ENCODE results near the gene WDR76. TPM values are rescaled to one million over a fixed set of nuclear protein-coding genes. Genes with fewer than 3 reads are reported as not detected.

The WDR76 gene
- total and polyA plus RNA-seq, 7 experiments from 2014 or later: 6.6 to 62.1 (median 9.3) TPM

DNA sequence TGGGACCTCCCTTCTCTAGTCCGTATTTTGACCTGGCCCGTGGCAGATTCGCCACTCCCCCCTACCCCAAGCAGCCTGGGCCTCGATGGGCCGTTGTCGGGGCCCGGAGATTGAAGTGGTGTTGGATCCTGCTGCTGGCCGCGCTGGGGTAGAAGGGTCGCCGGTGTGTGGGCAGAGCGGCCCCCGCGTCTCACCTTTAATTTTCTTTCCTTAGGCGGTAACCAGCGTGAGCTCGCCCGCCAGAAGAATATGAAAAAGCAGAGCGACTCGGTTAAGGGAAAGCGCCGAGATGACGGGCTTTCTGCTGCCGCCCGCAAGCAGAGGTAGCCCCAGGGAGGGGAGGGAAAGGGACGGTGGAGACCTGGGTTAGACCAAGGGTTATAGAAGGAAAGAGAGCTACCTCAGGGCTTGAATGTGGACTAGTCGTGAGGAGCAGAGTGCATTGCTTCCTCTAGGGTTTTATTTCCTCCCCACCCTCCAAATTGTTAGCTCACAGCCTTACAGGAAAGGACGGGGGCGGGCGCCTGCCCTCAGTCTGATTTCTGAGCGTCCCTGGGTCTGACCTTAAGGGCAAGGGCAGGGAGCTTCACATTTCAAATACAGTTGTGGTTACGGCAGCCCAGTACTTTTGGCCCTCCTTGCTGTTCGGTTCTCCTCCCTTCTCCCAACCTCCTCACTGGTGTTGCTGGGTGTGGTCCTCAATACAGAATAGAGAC lies 33.9 kb upstream of the WDR76 start:
- Mint-ChIP-seq H3K27me3 (peaks cover 0 to 2% (median 0%) of the 10 kb centered on the region in 5 donors), H3K4me1 (peaks cover 33 to 54% (median 48%) of the 10 kb centered on the region in 7 donors), H3K27ac (peak overlapping the region; percentile 91 to 99 (median 98)), H3K4me3 (peak overlapping the region; percentile 93 to 98 (median 96)), H3K9me3 (no peaks in the 10 kb centered on the region), H3K36me3 (peaks cover 9 to 35% (median 29%) of the 10 kb centered on the region in 5 donors)
- DNase-seq: peak in 6 of 9 donors; percentile 17 to 48 (median 20)
- ChIA-PET CTCF (interaction anchor here (0.6 to 2.0 kb wide), 4 partner anchors 10 to 712 kb away, joined by 4 to 5 read pairs (median 5); partner anchors contain the start of gene ELL3), POLR2A (interaction anchor here (0.6 to 5.6 kb wide), 14 partner anchors 10 to 1407 kb away, joined by 3 to 42 read pairs (median 4); partner anchors contain the start of genes ELL3, MFAP1 and PDIA3)
- intact Hi-C loops (cut with micrococcal nuclease): loop anchor here (1.0 to 10.0 kb wide), 7 partner anchors 7 to 1298 kb away; partner anchors contain the start of genes HYPK (in 2 of the 2), MFAP1 (in 2 of the 2), PDIA3 (in 2 of the 2) and SERINC4 (in 2 of the 2)
- peak overlapping the region; percentile 98 for H3K4me3 ChIP-seq (ENCODE audit: low read length)
- no peak for ATAC-seq
- peaks cover 9 to 50% (median 16%) of the 10 kb centered on the region in 3 experiments for H3K36me3 ChIP-seq (ENCODE audit: control insufficient read depth in 2 of 3, insufficient read depth in 3 of 3, low read length in 3 of 3)
- H3K27ac ChIP-seq (ENCODE audit: low read depth, low read length): peak overlapping the region; percentile 100
- peaks cover 9 to 22% of the 10 kb centered on the region in 2 donors for H3K4me1 ChIP-seq (ENCODE audit: control insufficient read depth in 2 of 2, insufficient read depth in 2 of 2, low read length in 2 of 2)
- no peaks in the 10 kb centered on the region for H3K27me3 ChIP-seq (ENCODE audit: control insufficient read depth in 2 of 2, insufficient read depth in 2 of 2, low read length in 2 of 2)
- H3K9me3 ChIP-seq (ENCODE audit: control insufficient read depth in 2 of 3, low read length in 3 of 3): no peaks in the 10 kb centered on the region

DNA sequence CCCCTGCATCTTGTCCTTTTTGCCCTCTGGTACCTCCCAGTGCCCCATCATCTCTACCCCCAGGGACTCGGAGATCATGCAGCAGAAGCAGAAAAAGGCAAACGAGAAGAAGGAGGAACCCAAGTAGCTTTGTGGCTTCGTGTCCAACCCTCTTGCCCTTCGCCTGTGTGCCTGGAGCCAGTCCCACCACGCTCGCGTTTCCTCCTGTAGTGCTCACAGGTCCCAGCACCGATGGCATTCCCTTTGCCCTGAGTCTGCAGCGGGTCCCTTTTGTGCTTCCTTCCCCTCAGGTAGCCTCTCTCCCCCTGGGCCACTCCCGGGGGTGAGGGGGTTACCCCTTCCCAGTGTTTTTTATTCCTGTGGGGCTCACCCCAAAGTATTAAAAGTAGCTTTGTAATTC lies 33.2 kb upstream of the WDR76 start:
- H3K4me3 Mint-ChIP-seq: peak overlapping the region; percentile 93 to 98 (median 96)
- H3K27ac ChIP-seq (ENCODE audit: low read depth, low read length): peak overlapping the region; percentile 100
- ChIA-PET POLR2A (interaction anchor here (0.9 to 5.6 kb wide), 13 partner anchors 10 to 1407 kb away, joined by 3 to 42 read pairs (median 4); partner anchors contain the start of genes ELL3, MFAP1 and PDIA3), CTCF (interaction anchor here (0.6 to 2.0 kb wide), 5 partner anchors 11 to 711 kb away, joined by 3 to 5 read pairs (median 5); partner anchors contain the start of gene ELL3)
- H3K4me3 ChIP-seq (ENCODE audit: low read length): peak overlapping the region; percentile 98
- intact Hi-C loops (cut with micrococcal nuclease): loop anchor here in 1 of 2 donors (2.0 to 10.0 kb wide), 3 partner anchors 46 to 1299 kb away; partner anchors contain the start of genes GOLM2, PDIA3, SNAP23 and ZNF106
- peaks cover 0 to 2% (median 0%) of the 10 kb centered on the region in 5 donors for H3K27me3 Mint-ChIP-seq
- DNase-seq: no peak
- no peaks in the 10 kb centered on the region for H3K9me3 ChIP-seq (ENCODE audit: control insufficient read depth in 2 of 3, low read length in 3 of 3)
- ATAC-seq: no peak
- no peaks in the 10 kb centered on the region for H3K27me3 ChIP-seq (ENCODE audit: control insufficient read depth in 2 of 2, insufficient read depth in 2 of 2, low read length in 2 of 2)
- H3K36me3 Mint-ChIP-seq: peaks cover 9 to 39% (median 35%) of the 10 kb centered on the region in 5 donors
- peak overlapping the region; percentile 91 to 99 (median 98) for H3K27ac Mint-ChIP-seq
- H3K36me3 ChIP-seq (ENCODE audit: control insufficient read depth in 2 of 3, insufficient read depth in 3 of 3, low read length in 3 of 3): peaks cover 9 to 56% (median 16%) of the 10 kb centered on the region in 3 experiments
- H3K9me3 Mint-ChIP-seq: no peaks in the 10 kb centered on the region
- peaks cover 9 to 22% of the 10 kb centered on the region in 2 donors for H3K4me1 ChIP-seq (ENCODE audit: control insufficient read depth in 2 of 2, insufficient read depth in 2 of 2, low read length in 2 of 2)
- peaks cover 37 to 61% (median 54%) of the 10 kb centered on the region in 7 donors for H3K4me1 Mint-ChIP-seq

DNA sequence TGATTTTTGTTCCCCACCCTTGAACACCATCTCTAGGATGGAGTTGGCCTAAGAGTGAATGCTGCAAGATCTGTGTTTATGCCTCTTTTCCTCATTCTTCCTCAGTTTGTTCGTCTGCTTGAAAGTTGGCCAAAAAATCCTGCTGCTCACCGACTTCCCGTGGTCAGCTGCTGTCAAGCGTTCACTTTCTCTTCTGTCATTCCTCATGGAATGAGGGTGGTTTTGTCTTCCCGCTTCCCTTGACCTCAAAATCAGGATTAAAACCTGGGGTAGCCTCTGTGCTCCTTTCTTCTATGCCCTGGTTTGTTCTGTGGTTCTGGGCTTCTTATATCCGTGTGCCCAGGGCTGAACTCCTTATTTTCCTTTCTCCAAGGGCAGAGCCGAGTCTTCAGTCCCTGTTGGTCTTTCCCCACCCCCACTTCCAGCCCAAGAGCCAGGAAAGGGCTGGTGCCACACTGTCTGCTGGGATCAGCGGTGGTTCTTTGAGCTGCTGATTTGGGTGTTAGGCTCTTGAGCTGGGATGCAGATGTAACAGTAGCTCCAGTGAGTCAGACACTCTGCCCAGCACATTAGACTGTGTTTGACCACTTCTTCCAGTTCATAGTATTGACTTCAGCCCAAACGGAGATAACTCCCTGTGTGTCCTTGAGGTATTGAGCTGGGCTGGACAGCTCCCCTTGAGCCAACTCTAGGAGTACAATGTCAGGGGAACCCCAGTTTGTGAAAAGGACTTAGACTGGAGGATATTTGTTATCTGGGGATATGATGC lies 32.3 kb upstream of the WDR76 start:
- H3K36me3 Mint-ChIP-seq: peaks cover 13 to 46% (median 40%) of the 10 kb centered on the region in 5 donors
- peaks cover 41 to 67% (median 59%) of the 10 kb centered on the region in 7 donors for H3K4me1 Mint-ChIP-seq
- H3K27ac Mint-ChIP-seq: peak overlapping the region; percentile 82 to 99 (median 97)
- DNase-seq (no peak), ATAC-seq (no peak)
- POLR2A ChIA-PET: interaction anchor here (0.6 to 5.6 kb wide), 6 partner anchors 10 to 48 kb away, joined by 3 to 42 read pairs (median 8); partner anchors contain the start of genes ELL3, MFAP1 and PDIA3
- Histone ChIP-seq H3K36me3 (ENCODE audit: control insufficient read depth in 2 of 3, insufficient read depth in 3 of 3, low read length in 3 of 3) (peaks cover 9 to 64% (median 16%) of the 10 kb centered on the region in 3 experiments), H3K9me3 (ENCODE audit: control insufficient read depth in 2 of 3, low read length in 3 of 3) (no peaks in the 10 kb centered on the region), H3K4me3 (ENCODE audit: low read length) (no peak overlapping the region), H3K27ac (ENCODE audit: low read depth, low read length) (peak overlapping the region; percentile 100), H3K4me1 (ENCODE audit: control insufficient read depth in 2 of 2, insufficient read depth in 2 of 2, low read length in 2 of 2) (peaks cover 9 to 23% of the 10 kb centered on the region in 2 donors), H3K27me3 (ENCODE audit: control insufficient read depth in 2 of 2, insufficient read depth in 2 of 2, low read length in 2 of 2) (no peaks in the 10 kb centered on the region)
- H3K4me3 Mint-ChIP-seq: peak overlapping the region; percentile 67 to 98 (median 96)
- H3K27me3 Mint-ChIP-seq: peaks cover 0 to 2% (median 0%) of the 10 kb centered on the region in 5 donors
- intact Hi-C loops (cut with micrococcal nuclease): loop anchor here in 1 of 2 donors (5.0 to 10.0 kb wide), 2 partner anchors 47 to 1300 kb away; partner anchors contain the start of genes PDIA3, SNAP23 and ZNF106
- H3K9me3 Mint-ChIP-seq: no peaks in the 10 kb centered on the region
- CTCF ChIA-PET: interaction anchor here (1.1 to 2.0 kb wide), 2 partner anchors 17 to 18 kb away, joined by 3 to 5 read pairs; partner anchors contain the start of gene ELL3

DNA sequence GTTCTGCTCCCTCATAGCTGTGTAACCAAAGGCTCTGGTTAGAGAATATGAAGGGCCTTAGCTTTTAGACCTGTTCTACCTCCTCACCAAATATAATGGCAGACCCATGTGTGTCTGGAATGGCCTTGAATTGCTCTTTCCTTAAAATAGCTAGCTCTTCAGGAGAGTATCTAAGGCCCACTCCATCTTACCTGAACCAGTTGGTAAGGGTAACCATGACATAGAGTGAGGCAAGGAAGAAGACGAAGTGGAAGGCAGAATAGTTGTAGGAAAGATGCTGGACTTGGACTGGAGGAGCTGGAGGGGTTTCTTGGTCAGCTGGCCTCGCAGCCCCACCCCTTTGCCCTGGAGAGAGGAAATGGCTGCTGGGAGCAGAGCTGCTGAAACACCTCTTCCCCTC lies 31.6 kb upstream of the WDR76 start:
- Mint-ChIP-seq H3K4me3 (peak overlapping the region in 6 of 10 donors; percentile 17 to 98 (median 71)), H3K9me3 (no peaks in the 10 kb centered on the region), H3K27me3 (peaks cover 0 to 2% (median 0%) of the 10 kb centered on the region in 5 donors), H3K36me3 (peaks cover 14 to 53% (median 43%) of the 10 kb centered on the region in 5 donors), H3K4me1 (peaks cover 43 to 74% (median 67%) of the 10 kb centered on the region in 7 donors), H3K27ac (peak overlapping the region in 7 of 9 donors; percentile 52 to 98 (median 79))
- Histone ChIP-seq H3K27ac (ENCODE audit: low read depth, low read length) (peak overlapping the region; percentile 100), H3K36me3 (ENCODE audit: control insufficient read depth in 2 of 3, insufficient read depth in 3 of 3, low read length in 3 of 3) (peaks cover 9 to 64% (median 16%) of the 10 kb centered on the region in 3 experiments), H3K4me1 (ENCODE audit: control insufficient read depth in 2 of 2, insufficient read depth in 2 of 2, low read length in 2 of 2) (peaks cover 14 to 30% of the 10 kb centered on the region in 2 donors), H3K4me3 (ENCODE audit: low read length) (no peak overlapping the region), H3K9me3 (ENCODE audit: control insufficient read depth in 2 of 3, low read length in 3 of 3) (no peaks in the 10 kb centered on the region), H3K27me3 (ENCODE audit: control insufficient read depth in 2 of 2, insufficient read depth in 2 of 2, low read length in 2 of 2) (no peaks in the 10 kb centered on the region)
- ATAC-seq (no peak), DNase-seq (no peak)
- ChIA-PET CTCF (interaction anchor here (2.0 kb wide), 1 partner anchor 19 kb away, joined by 5 read pairs; the partner anchor contains the start of gene ELL3), POLR2A (interaction anchor here (0.7 to 5.6 kb wide), 6 partner anchors 9 to 49 kb away, joined by 3 to 42 read pairs (median 8); partner anchors contain the start of genes ELL3, MFAP1 and PDIA3)
- intact Hi-C loops (cut with micrococcal nuclease): loop anchor here in 1 of 2 donors (10.0 kb wide), 1 partner anchor 1300 kb away; the partner anchor contains the start of genes SNAP23 and ZNF106

DNA sequence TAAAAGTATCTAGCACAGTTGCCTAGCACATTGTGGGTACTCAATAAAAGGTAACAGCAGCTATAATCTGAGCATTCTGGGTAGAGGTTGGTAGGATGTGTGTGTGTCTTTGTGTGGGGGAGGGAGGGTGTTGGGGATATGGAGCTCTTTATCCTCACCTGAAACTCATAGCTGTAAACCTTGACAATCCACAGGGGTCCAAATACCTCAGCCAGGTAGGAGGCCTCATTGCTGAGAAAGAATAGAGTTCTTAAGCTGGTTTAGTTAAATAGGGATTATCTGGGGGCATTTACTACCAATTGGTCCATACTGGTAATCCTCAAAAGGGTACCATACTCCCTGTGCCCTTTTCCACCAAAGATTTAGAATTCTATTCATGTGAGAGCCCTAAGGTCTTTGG lies 30.8 kb upstream of the WDR76 start:
- peaks cover 9 to 67% (median 16%) of the 10 kb centered on the region in 3 experiments for H3K36me3 ChIP-seq (ENCODE audit: control insufficient read depth in 2 of 3, insufficient read depth in 3 of 3, low read length in 3 of 3)
- ChIA-PET POLR2A (interaction anchor here (0.6 to 5.6 kb wide), 6 partner anchors 8 to 46 kb away, joined by 3 to 42 read pairs (median 8); partner anchors contain the start of genes ELL3 and MFAP1), CTCF (no interaction called here)
- peak overlapping the region in 3 of 10 donors; percentile 16 to 49 (median 39) for H3K4me3 Mint-ChIP-seq
- H3K9me3 Mint-ChIP-seq: no peaks in the 10 kb centered on the region
- H3K4me1 ChIP-seq (ENCODE audit: control insufficient read depth in 2 of 2, insufficient read depth in 2 of 2, low read length in 2 of 2): peaks cover 18 to 31% of the 10 kb centered on the region in 2 donors
- intact Hi-C loops (cut with micrococcal nuclease): loop anchor here in 1 of 2 donors (10.0 kb wide), 1 partner anchor 1301 kb away; the partner anchor contains the start of genes SNAP23 and ZNF106
- H3K27me3 Mint-ChIP-seq: peaks cover 0 to 2% (median 0%) of the 10 kb centered on the region in 5 donors
- ATAC-seq (no peak), DNase-seq (no peak)
- peak overlapping the region; percentile 100 for H3K27ac ChIP-seq (ENCODE audit: low read depth, low read length)
- H3K27me3 ChIP-seq (ENCODE audit: control insufficient read depth in 2 of 2, insufficient read depth in 2 of 2, low read length in 2 of 2): no peaks in the 10 kb centered on the region
- H3K9me3 ChIP-seq (ENCODE audit: control insufficient read depth in 2 of 3, low read length in 3 of 3): no peaks in the 10 kb centered on the region
- H3K36me3 Mint-ChIP-seq: peaks cover 18 to 60% (median 49%) of the 10 kb centered on the region in 5 donors
- peak overlapping the region in 6 of 9 donors; percentile 32 to 98 (median 58) for H3K27ac Mint-ChIP-seq
- no peak overlapping the region for H3K4me3 ChIP-seq (ENCODE audit: low read length)
- H3K4me1 Mint-ChIP-seq: peaks cover 49 to 82% (median 75%) of the 10 kb centered on the region in 7 donors

All from naive thymus-derived CD4-positive, alpha-beta T cell (primary cell).